HG03039 (cell line): ENCODE results near the gene NEB.
"Not testable (repeated sequence)": the region's sequence is repeated elsewhere in the genome, so short reads cannot be mapped to it uniquely, and the experiment has no call there.

Source experiments
- ATAC-seq: cut with Tn5 transposase; IDR thresholded peaks from one replicate; pipeline ENCODE4 v1.9.1; 2021; ENCODE audit warnings: mild to moderate bottlenecking, moderate library complexity; ENCODE audit not compliant: unreplicated experiment

NEB gene

GRCh38 chr2:151761687-151762086, 27.4 kb upstream of the NEB start:
- ATAC-seq, result no peak

GRCh38 chr2:151761193-151761592, 26.9 kb upstream of the NEB start:
- ATAC-seq, result no peak

DNA sequence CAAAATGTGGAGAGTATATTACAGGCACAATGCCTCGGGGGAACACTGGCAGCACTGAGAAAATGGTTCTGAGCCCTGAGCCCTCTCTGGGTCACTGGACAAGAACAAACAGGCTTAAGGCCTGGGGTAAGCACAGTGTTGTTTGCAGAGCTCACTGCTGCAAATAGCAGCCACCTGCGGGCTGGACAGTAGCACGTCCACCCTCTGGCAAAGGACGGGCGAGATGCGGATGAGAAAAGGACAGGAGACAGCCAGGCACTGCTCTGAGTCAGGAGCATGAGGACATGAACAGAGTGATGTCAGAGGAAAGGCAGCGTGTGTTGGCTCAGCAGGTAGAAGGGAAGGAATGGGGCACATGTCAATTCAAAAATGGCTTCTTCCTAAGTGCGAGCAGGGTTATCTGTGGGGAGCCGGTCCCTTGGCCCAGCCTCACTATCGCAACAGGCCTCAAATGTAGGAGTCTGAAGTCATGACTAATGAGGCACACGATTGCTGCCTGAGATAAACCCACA, 25.9 kb upstream of the NEB start:
- no peak for ATAC-seq

- no peak for ATAC-seq
These were observed 24.5 kb upstream of the NEB start for GRCh38 chr2:151758744-151759143.

GRCh38 chr2:151757861-151758260, 23.6 kb upstream of the NEB start:
- no peak for ATAC-seq

DNA sequence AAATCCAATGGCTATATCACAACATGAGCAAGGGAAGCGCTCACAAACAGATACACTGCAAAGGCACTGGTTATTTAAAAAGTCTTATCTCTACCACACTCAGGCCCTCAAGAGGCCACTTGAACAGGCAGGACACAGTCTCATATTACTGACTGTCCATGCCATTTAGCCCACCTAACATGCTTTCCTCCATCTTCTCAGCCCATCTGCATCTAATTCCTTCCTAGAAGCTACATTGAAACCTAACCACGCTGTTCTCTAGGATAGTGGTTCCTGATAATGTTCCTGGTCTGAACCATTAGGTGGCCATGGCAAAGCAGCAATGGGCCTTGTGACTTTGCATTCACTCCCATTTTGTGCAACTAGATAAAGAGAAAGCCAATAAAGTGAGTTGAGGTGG, 22.5 kb upstream of the NEB start:
- no peak for ATAC-seq

DNA sequence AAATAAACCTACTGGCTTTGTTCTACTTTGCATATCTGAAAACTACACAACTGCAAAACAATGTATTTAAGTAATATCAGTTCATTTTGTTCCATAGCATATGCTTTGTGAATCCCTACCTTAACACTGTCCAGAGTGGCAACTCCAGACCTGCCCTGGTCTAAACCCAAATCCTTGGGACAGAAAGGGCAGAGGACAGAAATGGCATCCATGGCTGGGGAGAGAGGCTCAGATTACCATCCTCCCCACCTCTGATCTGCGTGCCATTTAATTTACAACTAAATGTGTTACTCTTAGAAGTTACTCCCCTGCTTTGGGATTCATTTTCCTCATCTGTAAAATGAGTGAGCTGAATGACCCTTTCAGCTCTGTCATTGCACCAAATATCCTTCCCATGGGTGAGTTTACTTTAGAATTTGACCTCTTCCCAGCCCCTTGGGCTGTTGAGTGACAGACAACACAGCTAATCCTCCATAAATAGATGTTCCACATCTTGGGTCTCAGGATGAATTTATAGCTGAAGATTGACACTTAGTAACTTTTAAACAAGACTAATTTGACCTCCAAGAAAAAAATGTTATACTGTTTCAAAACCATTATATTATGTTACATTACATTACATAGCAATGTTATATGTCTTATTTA, 20.1 kb upstream of the NEB start:
- no peak for ATAC-seq

DNA sequence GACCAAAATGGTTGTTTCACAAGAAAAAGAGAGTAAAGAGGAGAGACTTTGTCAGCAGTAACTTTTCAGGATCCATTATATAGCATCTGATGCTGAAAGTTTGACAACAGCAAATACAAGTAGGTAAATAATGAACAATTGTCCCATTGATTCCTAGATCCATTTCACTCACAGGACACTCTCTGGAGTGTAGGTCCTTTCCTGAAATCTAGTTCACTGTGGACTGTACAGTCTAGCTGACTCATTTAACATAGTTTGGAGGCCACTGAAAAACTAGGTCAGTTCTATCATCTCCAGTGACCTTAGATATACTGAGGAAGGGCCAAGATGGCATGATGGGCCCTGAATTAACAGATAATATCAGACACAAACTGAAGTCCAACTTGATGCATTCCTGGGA, 19.3 kb upstream of the NEB start:
- ATAC-seq, result no peak

- not testable (repeated sequence) for ATAC-seq
These were observed 11.0 kb upstream of the NEB start for GRCh38 chr2:151745261-151745660.

GRCh38 chr2:151730262-151730975, 3.9 kb downstream of the NEB start:
- ATAC-seq, result peak; percentile 70

DNA sequence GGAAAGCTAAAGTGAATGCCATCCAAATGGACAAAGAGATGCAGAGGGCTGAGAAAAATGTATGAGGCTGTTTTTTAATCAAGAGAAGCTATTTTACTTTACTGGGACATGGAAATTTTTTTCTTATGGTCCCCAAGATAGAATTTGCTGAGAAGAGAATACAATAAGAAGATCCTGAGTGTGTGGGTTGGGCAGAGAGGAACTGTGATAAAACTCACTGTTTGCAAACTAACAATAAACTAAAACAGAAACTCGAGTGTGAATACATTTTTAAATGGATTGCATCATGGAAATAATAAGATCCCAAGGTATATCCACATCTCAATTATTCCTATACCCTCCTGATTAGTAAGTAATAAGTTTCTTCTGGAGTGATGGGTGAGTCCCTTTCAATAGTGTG, 4.4 kb downstream of the NEB start:
- no peak for ATAC-seq

DNA sequence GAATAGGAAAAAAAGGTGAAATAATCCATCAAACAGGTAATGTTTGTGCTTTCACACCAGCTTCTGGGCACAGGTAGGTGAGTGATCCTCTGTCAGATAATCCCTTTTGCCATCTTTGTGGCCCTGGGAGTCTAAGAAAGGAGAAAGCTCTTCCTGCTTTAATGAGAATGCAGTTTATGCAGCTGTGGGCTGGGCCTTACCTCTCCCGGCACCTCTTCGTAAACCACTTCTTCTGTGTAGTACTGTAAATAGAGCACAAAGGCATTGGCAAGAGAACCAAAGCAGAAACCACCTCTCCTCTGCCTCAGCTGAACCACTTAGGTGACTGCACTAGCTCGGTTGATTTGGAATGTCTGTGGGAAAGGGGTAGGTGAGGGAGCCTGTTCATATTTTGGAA, 4.9 kb downstream of the NEB start:
- ATAC-seq, result no peak

GRCh38 chr2:151728804-151729414, 5.4 kb downstream of the NEB start:
- ATAC-seq, result no peak

GRCh38 chr2:151727593-151728552, 6.4 kb downstream of the NEB start:
- ATAC-seq, result no peak

GRCh38 chr2:151721161-151721560, 13.1 kb downstream of the NEB start:
- ATAC-seq, result no peak

DNA sequence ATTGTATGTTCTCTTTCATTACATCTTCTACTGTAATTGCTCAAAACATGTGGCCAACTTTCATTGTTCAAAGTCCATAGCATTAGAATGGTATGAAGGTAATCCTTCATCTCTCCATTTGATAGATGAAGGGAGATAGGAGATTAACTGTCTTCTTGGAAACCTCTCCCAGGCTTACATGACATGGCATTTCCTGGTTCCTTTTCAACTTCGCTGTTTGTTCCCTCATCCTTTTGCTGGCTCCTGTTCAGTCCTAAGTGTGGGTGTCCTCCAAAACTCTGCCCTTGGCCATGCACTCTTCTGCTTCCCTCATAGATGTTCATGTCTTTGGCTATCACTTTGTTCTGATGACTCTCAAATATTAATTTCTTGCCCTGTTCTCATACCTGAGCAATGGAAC, 13.8 kb downstream of the NEB start:
- ATAC-seq, result no peak

DNA sequence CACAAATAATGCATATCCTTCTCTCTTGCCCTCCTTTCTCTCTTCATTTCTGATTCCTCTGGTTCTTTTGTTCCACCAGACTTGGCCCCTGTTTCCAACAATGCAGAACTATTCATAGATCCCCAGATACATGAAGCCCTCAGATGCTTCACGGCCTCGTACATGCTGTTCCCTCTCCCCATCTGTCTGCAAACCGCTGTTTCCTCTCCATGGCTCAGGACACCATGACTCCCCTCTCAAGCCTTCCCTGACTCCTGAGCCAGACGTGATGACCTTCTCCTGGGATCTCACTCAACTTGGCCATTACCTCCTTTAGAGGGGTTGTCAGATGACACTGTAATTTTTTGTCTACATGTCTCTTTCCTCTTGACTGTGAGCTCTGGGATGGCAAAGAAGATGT, 15.5 kb downstream of the NEB start:
- no peak for ATAC-seq

DNA sequence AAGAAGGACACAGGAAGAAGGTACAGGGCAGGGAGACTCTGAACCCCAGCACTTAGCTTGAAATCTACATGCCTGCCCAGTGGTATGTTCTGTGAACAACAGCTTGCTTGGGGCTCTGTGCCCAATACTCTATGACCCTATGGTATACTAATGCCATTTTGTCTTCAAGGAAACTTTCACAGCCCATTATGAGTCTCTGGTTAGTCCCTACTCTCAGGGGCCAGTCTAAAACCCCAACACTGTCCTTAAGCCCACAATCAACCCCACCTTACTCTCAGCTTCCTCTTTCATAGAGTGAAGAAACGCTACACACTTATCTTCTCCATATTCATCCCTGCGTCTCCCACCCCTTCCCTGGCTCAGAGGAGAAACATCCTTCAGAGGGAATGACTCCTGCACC, 16.0 kb downstream of the NEB start:
- no peak for ATAC-seq

DNA sequence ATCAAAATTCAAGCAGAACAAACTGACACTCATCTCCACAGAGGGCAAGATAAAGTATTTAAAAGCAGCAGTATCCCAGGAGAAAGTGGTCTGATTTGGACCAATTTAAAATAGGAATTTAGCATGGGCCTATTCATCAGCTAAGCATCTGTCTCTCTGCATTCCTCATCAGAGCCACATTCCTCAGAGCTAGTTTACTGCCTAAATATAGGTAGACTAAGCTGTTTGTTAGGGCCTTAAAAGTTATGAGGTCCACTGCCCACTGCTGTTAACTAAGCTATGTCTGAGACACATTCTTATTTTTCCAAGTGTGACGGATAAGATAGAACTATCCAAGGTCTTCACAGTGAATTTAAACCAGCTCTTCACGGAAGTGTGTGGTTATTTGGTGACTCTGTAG, 17.6 kb downstream of the NEB start:
- no peak for ATAC-seq

DNA sequence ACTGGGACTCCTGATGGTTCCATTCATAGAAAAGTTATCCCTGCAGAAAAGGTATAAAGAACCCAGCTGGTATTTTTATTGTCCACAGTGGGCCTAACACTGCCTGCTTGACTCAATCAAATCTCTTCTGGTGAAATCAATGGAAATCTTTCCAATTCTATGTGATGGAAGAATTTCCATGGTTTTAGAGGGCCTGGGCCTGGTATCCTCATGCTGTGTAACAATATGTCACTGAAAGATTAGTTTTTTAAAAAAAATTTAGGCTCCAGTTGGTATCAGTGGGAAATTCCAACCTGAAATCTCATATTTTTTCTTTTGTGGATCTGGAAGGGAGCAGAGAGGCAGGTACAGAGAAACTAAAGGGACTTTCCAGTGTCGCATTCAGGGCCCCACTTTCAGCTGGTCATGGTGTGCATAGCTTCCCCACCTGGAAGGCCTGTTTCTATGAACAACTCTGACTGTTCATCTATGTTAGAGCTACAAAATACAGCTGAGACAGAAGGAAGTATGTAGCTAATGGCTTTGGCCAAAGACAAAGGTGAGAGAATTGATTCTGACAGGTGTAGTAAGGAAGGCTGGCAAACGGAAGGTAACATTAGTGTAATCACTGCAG, 20.9 kb downstream of the NEB start:
- no peak for ATAC-seq

DNA sequence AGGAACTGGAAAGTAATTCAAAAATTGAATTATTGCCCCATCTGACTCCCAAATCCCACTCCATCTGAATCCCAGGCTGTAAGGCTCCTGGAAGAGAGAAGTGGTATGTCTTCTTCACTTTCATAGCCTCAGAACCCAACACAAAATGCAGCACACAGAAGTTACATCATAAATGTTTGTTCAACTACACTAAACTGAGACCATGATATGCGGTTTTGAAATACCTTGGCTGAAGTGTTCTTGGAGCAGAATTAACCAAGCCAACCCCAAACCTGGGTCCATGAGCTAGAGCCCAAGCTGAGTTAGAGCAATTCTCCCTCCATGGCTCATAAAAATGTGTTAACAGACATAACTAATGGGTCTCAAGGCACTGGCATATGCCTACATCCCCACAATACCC, 23.3 kb downstream of the NEB start:
- no peak for ATAC-seq
